ENCODE data around the gene XCL2. TPM values are rescaled to one million over a fixed set of nuclear protein-coding genes. Genes with fewer than 3 reads are reported as not detected.

Gene XCL2
- polyA plus RNA-seq, 3 donors = 0.56 to 1.9 TPM; not detected in 1

GRCh38 chr1:168583571-168583970 is 39.8 kb upstream of the XCL2 start:
- H3K36me3 Mint-ChIP-seq = no peaks in the 10 kb centered on the region
- no peaks in the 10 kb centered on the region for H3K4me1 Mint-ChIP-seq
- DNase-seq = no peak
- H3K36me3 ChIP-seq (replicated peaks in 1 of 2; ENCODE audit: control insufficient read depth in 1 of 2, insufficient read depth in 2 of 2, low read length in 2 of 2) = no peaks in the 10 kb centered on the region
- no peaks in the 10 kb centered on the region for H3K4me1 ChIP-seq (ENCODE audit: control insufficient read depth in 1 of 2, insufficient read depth in 2 of 2, low read length in 2 of 2)
- 100% methylated on average over 2 of the region's 6 CpGs for WGBS (ENCODE audit: insufficient coverage)
- H3K9ac ChIP-seq (ENCODE audit: insufficient read depth, low read length, poor library complexity, severe bottlenecking) = no peak overlapping the region
- H4K20me1 ChIP-seq (ENCODE audit: insufficient read depth, low read length) = no peaks in the 10 kb centered on the region
- H3K4me3 Mint-ChIP-seq = no peak overlapping the region
- H3K79me2 ChIP-seq (ENCODE audit: insufficient read depth, low read length) = no peaks in the 10 kb centered on the region
- H3K4me3 ChIP-seq (replicated peaks in 1 of 3; ENCODE audit: low read depth in 2 of 3, low read length in 3 of 3) = no peak overlapping the region
- H3K27me3 Mint-ChIP-seq (ENCODE audit: low read depth in 3 of 3) = peaks cover 2 to 3% (median 2%) of the 10 kb centered on the region in 3 donors
- no peaks in the 10 kb centered on the region for H3K27me3 ChIP-seq (ENCODE audit: control insufficient read depth in 2 of 2, insufficient read depth in 2 of 2, low read length in 2 of 2)
- H3K27ac ChIP-seq (ENCODE audit: low read depth in 1 of 2, low read length in 2 of 2) = no peak overlapping the region
- no peak overlapping the region for H2AFZ ChIP-seq (ENCODE audit: insufficient read depth, low read depth, low read length, poor library complexity, severe bottlenecking)
- H3K4me2 ChIP-seq (replicated peaks; ENCODE audit: extremely low read depth, low read length, poor library complexity, severe bottlenecking) = no peak overlapping the region
- TF ChIP-seq CTCF (IDR thresholded peaks at IDR 0.05) = no peak
- H3K9me3 Mint-ChIP-seq = peaks cover 3 to 9% (median 8%) of the 10 kb centered on the region in 7 donors
- no peak overlapping the region for H3K27ac Mint-ChIP-seq
- intact Hi-C loops (cut with micrococcal nuclease) = no loop called here
- H3K9me3 ChIP-seq (replicated peaks in 1 of 2; ENCODE audit: control insufficient read depth in 1 of 2, insufficient read depth in 1 of 2, low read length in 2 of 2) = peaks cover 3 to 7% of the 10 kb centered on the region in 2 donors

GRCh38 chr1:168582688-168583336 is 39.0 kb upstream of the XCL2 start:
- intact Hi-C loops (cut with micrococcal nuclease) = no loop called here
- no peaks in the 10 kb centered on the region for H3K36me3 ChIP-seq (replicated peaks in 1 of 2; ENCODE audit: control insufficient read depth in 1 of 2, insufficient read depth in 2 of 2, low read length in 2 of 2)
- H3K27ac ChIP-seq (ENCODE audit: low read depth in 1 of 2, low read length in 2 of 2) = no peak overlapping the region
- peaks cover 2 to 3% (median 2%) of the 10 kb centered on the region in 3 donors for H3K27me3 Mint-ChIP-seq (ENCODE audit: low read depth in 3 of 3)
- DNase-seq = no peak
- no peaks in the 10 kb centered on the region for H3K27me3 ChIP-seq (ENCODE audit: control insufficient read depth in 2 of 2, insufficient read depth in 2 of 2, low read length in 2 of 2)
- no peak overlapping the region for H2AFZ ChIP-seq (ENCODE audit: insufficient read depth, low read depth, low read length, poor library complexity, severe bottlenecking)
- no peak overlapping the region for H3K4me3 Mint-ChIP-seq
- no peaks in the 10 kb centered on the region for H3K36me3 Mint-ChIP-seq
- no peaks in the 10 kb centered on the region for H3K4me1 Mint-ChIP-seq
- TF ChIP-seq CTCF (IDR thresholded peaks at IDR 0.05) = no peak
- H3K27ac Mint-ChIP-seq = no peak overlapping the region
- H3K9me3 ChIP-seq (replicated peaks in 1 of 2; ENCODE audit: control insufficient read depth in 1 of 2, insufficient read depth in 1 of 2, low read length in 2 of 2) = peaks cover 3 to 7% of the 10 kb centered on the region in 2 donors
- H3K9me3 Mint-ChIP-seq = peaks cover 2 to 9% (median 5%) of the 10 kb centered on the region in 7 donors
- no peak overlapping the region for H3K4me2 ChIP-seq (replicated peaks; ENCODE audit: extremely low read depth, low read length, poor library complexity, severe bottlenecking)
- no peaks in the 10 kb centered on the region for H4K20me1 ChIP-seq (ENCODE audit: insufficient read depth, low read length)
- no peak overlapping the region for H3K4me3 ChIP-seq (replicated peaks in 1 of 3; ENCODE audit: low read depth in 2 of 3, low read length in 3 of 3)
- 50% methylated on average over 2 of the region's 6 CpGs for WGBS (ENCODE audit: insufficient coverage)
- no peaks in the 10 kb centered on the region for H3K79me2 ChIP-seq (ENCODE audit: insufficient read depth, low read length)
- H3K4me1 ChIP-seq (ENCODE audit: control insufficient read depth in 1 of 2, insufficient read depth in 2 of 2, low read length in 2 of 2) = no peaks in the 10 kb centered on the region
- no peak overlapping the region for H3K9ac ChIP-seq (ENCODE audit: insufficient read depth, low read length, poor library complexity, severe bottlenecking)

All from CD14-positive monocyte (primary cell).